Subcutaneous adipose tissue (tissue), 4 donors: ENCODE results near the gene RPL37. TPM values are rescaled to one million over a fixed set of nuclear protein-coding genes. Genes with fewer than 3 reads are reported as not detected.

ENCODE experiments used
- total RNA-seq, 4 donors: library from RNA; depleted of rRNA; stranded (reverse); fragments of >200 nt; gene quantifications; one replicate each; pipeline ENCODE4 v1.1.0, GENCODE V29; 2016
- TF ChIP-seq, protein P1 (sequence below): fragments of 450-650 bp; IDR thresholded peaks from one replicate; pipeline ENCODE4 v1.5.1; 2016; ENCODE audit warnings: low read depth, mild to moderate bottlenecking, control low read depth, antibody characterized with exemption, moderate library complexity

Gene RPL37
- total RNA-seq, 4 donors from 2014 or later, result 70.5 to 243 (median 152) TPM

DNA sequence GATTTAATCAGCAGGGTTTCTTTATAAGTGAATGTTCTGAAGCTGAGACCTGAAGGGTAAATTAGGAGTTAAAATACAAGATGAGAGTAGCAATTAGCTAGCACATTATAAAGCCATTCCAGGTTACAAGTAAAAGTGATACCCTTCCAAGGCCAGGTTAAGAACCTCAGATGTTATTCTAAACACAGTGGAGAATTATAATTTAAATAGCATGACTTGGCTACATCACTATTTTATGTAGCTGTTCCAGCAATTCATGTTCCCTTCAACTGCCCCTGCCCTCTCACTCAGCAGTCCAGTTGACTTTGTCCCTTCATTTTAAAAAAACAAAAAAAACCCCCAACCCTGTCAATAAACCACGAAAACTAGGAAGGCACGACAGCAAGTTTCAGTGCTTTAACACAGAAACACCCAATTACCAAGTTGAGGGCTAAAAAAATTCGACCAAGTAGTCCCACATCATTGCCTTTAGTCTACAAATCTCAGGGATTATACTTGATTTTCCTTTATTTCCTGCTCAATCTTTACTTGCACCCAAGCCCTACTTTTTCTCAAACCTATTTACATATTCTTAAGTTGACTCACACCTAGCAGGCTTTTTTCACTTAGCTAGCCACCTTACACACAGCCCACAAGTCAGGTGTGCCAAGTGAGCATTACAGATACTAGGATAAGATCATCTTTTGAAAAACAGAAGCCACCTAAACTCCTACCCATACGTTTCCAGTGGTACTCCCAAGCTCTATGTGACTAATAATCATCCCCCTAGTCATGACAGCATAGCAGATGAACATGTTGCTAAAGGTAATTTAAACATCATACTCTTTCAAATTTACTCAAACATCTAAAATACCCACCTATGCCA is 3.4 kb downstream of the RPL37 start:
- TF ChIP-seq, protein P1, sequence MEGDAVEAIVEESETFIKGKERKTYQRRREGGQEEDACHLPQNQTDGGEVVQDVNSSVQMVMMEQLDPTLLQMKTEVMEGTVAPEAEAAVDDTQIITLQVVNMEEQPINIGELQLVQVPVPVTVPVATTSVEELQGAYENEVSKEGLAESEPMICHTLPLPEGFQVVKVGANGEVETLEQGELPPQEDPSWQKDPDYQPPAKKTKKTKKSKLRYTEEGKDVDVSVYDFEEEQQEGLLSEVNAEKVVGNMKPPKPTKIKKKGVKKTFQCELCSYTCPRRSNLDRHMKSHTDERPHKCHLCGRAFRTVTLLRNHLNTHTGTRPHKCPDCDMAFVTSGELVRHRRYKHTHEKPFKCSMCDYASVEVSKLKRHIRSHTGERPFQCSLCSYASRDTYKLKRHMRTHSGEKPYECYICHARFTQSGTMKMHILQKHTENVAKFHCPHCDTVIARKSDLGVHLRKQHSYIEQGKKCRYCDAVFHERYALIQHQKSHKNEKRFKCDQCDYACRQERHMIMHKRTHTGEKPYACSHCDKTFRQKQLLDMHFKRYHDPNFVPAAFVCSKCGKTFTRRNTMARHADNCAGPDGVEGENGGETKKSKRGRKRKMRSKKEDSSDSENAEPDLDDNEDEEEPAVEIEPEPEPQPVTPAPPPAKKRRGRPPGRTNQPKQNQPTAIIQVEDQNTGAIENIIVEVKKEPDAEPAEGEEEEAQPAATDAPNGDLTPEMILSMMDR, result no peak

- TF ChIP-seq, protein P1, result no peak
Measured at GRCh38 chr5:40829748-40830533, 5.1 kb downstream of the RPL37 start.

GRCh38 chr5:40828690-40829661 is 6.0 kb downstream of the RPL37 start:
- TF ChIP-seq, protein P1, result no peak

GRCh38 chr5:40828021-40828631 is 6.9 kb downstream of the RPL37 start:
- TF ChIP-seq, protein P1, result no peak

DNA sequence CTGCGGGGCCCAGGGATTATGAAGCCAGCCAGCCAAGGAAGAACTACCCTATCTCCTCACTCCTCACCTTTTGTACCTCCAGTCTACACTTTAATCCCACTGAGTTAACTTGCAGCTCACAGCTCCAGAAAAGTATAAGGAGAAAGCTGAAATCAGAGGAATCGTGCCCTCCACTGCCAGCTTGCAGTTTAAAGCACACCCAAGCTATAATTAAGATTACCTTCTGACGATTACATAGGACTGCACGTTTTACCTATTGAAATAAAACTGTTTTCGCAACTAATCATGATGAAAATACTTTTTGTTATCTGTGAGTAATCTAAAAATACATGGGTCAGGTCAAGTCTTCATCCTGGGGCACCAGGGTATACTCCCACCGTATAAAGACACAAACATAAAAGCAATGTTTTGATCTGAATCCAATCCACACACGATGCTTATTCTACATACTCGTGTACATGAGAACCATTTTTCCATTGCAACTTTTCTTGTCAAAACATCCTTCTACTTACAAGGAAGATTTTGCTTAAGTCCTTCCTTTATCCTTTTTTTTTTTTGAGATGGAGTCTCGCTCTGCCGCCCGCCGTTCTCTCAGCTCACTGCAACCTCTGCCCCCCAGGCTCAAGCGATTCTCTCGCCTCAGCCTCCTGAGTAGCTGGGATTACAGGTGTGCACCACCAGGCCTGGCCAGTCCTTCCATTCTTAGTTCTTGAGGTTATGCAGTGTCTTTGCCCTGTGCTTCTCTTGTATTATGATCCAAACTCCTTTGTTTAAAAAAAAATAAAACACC is 7.6 kb downstream of the RPL37 start:
- TF ChIP-seq, protein P1, result no peak

DNA sequence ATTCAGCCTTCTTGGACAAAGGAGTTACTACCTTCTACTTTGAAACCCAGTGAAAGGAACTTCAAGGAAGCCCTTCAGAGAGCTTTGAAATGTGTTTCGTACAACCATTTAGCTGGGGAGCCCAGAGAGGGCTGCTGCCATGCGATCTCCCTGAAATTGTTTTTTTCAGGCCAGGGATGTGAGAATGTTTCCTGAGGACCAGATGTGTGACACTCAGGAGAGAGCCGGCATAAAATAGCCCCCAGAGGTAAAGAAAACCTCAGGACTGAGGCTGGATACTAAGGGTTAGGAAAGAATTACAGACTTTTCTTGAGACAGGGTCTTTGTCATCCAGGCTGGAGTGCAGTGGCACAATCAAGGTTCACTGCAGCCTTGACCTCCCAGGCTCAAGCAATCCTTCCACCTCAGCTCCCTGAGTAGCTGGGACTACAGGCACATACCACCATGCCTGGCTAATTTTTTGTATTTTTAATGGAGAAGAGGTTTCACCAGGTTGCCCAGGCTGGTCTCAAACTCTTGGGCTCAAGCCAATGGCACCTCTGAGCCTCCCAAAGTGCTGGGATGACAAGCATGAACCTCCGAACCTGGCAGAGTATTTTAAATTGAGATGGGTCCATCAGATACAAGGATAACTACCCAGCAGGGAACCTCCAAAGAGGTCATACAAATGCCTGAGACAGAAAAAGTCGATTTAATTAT is 8.4 kb downstream of the RPL37 start:
- TF ChIP-seq, protein P1, result no peak
